Effector memory CD4-positive, alpha-beta T cell (primary cell): ENCODE results near the gene MPPE1.

Source experiments
- DNase-seq, 3 donors: peaks; one replicate each; pipeline ENCODE4 v3.0.0-alpha.2; 2020
- H3K27ac ChIP-seq: 2 replicates; pipeline ENCODE4 v1.7.0; 2013; ENCODE audit warnings: mild to moderate bottlenecking, low read length, moderate library complexity; ENCODE audit not compliant: insufficient read depth, poor library complexity, severe bottlenecking
- H3K27me3 ChIP-seq: replicated peaks from 2 replicates; pipeline ENCODE4 v1.7.0; 2013; ENCODE audit warnings: mild to moderate bottlenecking, low read length; ENCODE audit not compliant: insufficient read depth, control insufficient read depth, poor library complexity, severe bottlenecking
- H3K36me3 ChIP-seq: 2 replicates; pipeline ENCODE4 v1.7.0; 2013; ENCODE audit warnings: mild to moderate bottlenecking, low read length, moderate library complexity; ENCODE audit not compliant: control insufficient read depth, insufficient read depth
- H3K4me1 ChIP-seq: 2 replicates; pipeline ENCODE4 v1.7.0; 2013; ENCODE audit warnings: low read length, mild to moderate bottlenecking; ENCODE audit not compliant: control insufficient read depth, insufficient read depth, poor library complexity, severe bottlenecking
- H3K4me3 ChIP-seq: 2 replicates; pipeline ENCODE4 v1.7.0; 2013; ENCODE audit warnings: low read length, low read depth, mild to moderate bottlenecking; ENCODE audit not compliant: insufficient read depth, poor library complexity, severe bottlenecking
- H3K9me3 ChIP-seq: 2 replicates; pipeline ENCODE4 v1.7.0; 2013; ENCODE audit warnings: mild to moderate bottlenecking, low read length, moderate library complexity; ENCODE audit not compliant: control insufficient read depth
- total RNA-seq, 3 donors: gene quantifications; one replicate each; lab custom pipeline; 2026; lab: John Stamatoyannopoulos, UW

Gene MPPE1, protein sequence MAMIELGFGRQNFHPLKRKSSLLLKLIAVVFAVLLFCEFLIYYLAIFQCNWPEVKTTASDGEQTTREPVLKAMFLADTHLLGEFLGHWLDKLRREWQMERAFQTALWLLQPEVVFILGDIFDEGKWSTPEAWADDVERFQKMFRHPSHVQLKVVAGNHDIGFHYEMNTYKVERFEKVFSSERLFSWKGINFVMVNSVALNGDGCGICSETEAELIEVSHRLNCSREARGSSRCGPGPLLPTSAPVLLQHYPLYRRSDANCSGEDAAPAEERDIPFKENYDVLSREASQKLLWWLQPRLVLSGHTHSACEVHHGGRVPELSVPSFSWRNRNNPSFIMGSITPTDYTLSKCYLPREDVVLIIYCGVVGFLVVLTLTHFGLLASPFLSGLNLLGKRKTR
- total RNA-seq: 36.1 to 46.9 (median 37.7) reads per million in 3 donors

DNA sequence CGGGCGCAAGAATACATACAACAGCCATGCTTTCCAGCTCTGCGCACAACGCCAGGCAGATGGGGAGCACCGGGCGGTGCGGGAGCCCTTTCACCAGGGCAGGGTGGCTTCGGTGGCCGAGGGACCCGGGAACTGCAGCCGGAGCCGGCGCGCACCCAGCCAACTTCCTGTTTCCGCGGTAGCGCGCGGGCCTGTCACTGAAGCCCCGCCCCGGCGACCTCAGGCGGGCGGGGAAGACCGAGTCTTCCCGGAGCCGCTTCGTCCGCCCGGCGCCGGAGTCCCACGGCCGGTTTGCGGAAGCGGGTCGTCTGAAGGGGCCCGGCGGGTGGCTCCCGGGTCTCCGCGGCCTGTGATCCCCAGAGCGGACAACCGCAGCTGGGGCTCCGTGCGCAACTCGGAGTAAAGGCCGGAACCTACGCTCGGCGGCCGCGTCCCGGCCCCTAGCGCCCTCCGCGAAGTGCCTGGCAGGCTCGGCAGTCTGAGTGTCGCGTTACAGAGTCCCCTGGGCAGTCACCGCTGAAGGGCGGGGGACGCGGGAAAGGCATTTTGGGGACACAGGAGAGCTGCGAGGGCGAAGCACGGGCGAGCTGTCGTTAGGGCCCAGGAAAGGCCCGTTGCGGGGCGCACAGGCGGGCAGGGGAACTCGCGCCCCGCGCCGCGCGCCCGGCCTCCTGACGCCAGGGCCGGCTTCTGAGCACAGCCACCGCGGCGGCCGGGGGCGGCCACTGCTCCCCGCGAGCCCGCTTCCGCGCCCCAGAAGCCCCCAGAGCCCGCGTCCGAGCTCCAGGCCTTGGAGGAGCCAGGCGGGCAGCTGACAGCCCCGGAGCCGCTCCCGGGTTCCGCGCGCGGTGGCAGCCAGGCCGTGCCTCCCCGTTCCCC lies at the start of gene MPPE1:
MPPE1 (minus strand) TSS at position 136 of the 879 bp plus-strand sequence. CDS start 11,053 bp downstream, outside the sequence.
- peak; percentile 70 to 78 (median 75) for DNase-seq
- no peaks in the 10 kb centered on the region for H3K27me3 ChIP-seq
- peak within 1 kb of the TSS; percentile 83 for H3K4me3 ChIP-seq
- H3K27ac ChIP-seq: peak within 1 kb of the TSS; percentile 90
- peaks cover 8% of the 10 kb centered on the region for H3K4me1 ChIP-seq
- no peaks in the 10 kb centered on the region for H3K9me3 ChIP-seq
- peaks cover 8% of the 10 kb centered on the region for H3K36me3 ChIP-seq

DNA sequence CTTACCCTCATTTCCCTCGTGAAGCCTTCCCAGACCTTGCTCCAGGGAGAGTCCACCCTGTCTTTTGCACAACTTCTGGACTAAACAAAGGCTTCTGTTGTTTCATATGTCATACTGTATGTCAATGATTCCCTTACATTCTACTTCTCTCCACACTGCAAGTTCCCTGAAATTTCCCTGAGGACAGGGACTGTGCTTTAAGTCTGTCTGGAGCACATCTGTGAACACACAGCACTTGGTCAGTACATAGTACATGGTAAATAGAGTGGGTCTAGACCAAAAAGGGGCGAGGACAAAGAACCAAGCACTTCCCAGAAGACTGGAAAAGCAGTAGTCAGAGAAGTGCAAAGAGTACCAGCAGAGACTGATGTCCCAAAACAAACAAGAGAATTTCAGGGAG lies 49.5 kb upstream of the MPPE1 start:
- no peak for DNase-seq
- Histone ChIP-seq H3K36me3 (no peaks in the 10 kb centered on the region), H3K4me1 (no peaks in the 10 kb centered on the region), H3K9me3 (peaks cover 8% of the 10 kb centered on the region), H3K4me3 (no peak overlapping the region), H3K27me3 (no peaks in the 10 kb centered on the region), H3K27ac (no peak overlapping the region)

DNA sequence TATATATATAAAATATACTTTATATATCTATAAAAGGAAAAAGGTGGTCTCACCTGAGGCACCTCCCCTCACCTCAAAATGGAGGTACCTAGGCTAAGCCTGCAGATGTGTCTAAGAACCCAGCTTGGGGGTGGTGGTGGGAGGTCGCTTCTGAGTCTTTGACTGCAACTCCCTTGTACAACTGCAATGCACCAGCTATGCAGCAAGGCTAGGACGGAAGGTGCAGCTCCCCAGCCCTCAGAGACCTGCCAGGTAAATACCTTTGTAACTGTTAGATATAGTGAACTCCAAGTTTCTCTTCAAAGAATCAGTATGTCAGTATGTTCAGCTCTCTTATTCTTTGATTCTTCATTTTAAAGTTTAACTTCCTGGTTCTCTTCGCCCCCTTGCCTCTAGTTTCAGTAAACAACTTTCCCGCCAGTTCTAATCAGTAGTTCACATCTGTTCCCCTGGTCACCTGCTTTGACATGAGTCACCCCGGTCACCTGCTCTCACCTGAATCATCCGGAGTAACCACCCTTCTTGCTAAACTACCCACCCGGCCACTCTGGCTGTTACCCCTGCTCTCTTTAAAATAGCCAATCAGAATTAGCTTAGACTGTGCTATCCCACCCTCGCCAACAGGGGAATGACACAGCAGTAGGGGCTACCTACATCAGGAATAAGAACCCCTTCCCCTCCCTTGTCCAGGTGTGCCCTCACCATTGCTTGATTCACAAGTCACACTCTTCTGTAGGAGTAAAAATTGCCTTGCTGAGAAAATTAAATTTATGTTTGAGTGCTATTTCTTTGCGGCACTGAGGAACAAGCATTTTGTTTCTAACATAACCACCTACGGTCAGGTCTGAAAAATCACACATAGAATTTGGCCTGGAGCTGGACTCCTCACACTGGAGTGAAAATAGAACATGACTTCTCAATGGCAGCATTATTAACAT lies 48.5 kb upstream of the MPPE1 start:
- H3K27ac ChIP-seq: no peak overlapping the region

DNA sequence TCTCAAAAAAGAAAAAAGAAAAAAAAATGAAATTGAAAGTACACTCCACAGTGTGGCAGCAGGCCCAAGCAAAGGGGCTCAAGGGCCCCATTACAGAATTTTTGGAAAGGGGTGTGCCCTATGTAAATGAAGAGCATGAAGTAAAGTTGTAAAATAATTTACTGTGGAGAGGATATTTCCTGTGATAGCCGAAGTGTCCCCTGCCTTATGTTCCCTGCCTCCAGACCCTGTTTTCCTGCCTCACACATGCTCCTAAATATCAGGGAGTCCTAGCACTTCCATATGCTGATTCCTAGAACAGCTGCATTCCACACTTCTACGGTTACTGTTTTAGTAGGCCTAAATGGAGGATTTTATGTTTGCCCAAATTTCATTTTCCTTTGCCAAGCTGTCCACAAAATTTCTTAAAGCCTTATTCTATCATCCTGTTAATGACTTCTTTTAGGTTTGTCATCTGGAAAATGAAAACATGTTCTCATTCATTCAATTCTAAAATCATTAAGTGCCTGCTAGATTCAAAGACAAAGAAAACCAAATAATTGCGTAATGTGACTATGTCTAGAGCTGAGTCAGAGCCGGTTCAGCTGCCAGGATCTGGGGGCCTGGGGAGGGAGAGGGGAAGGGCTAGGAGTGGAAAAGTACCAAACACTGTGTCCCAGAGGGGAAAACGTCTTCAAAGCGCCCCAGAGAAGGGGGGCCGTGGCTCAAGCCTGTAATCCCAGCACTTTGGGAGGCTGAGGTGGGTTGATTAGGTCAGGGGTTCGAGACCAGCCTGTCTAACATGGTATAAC lies 47.3 kb upstream of the MPPE1 start:
- H3K27me3 ChIP-seq: no peaks in the 10 kb centered on the region
- no peak overlapping the region for H3K27ac ChIP-seq
- no peak overlapping the region for H3K4me3 ChIP-seq
- peaks cover 8% of the 10 kb centered on the region for H3K9me3 ChIP-seq
- no peaks in the 10 kb centered on the region for H3K4me1 ChIP-seq
- DNase-seq: no peak
- H3K36me3 ChIP-seq: no peaks in the 10 kb centered on the region

More for the DNA sequence above, 48.5 kb upstream of the MPPE1 start:
- DNase-seq: no peak
- Histone ChIP-seq H3K4me1 (no peaks in the 10 kb centered on the region), H3K9me3 (peaks cover 8% of the 10 kb centered on the region), H3K4me3 (no peak overlapping the region), H3K27me3 (no peaks in the 10 kb centered on the region), H3K36me3 (no peaks in the 10 kb centered on the region)

DNA sequence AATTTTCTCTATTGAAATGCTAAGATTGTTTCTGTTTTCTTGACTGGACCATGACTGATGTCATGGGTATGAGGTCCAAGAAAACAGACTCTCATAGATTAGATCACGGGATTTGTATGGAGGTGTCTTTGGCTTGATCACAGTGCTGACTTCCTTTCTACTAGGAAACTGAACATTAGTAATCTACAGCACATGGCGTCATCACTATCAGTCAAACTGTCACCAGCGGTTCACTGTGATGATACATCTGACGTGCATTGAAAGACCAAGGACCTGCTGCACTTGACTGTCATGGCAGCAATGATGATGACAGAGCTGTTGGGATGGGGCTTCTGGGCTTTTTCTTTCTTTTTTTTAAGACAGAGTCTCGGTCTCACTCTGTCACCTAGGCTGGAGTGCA lies 45.0 kb upstream of the MPPE1 start:
- DNase-seq: no peak
- H3K27me3 ChIP-seq: no peaks in the 10 kb centered on the region
- H3K4me1 ChIP-seq: no peaks in the 10 kb centered on the region
- no peaks in the 10 kb centered on the region for H3K36me3 ChIP-seq
- no peak overlapping the region for H3K4me3 ChIP-seq
- peaks cover 8% of the 10 kb centered on the region for H3K9me3 ChIP-seq
- no peak overlapping the region for H3K27ac ChIP-seq

DNA sequence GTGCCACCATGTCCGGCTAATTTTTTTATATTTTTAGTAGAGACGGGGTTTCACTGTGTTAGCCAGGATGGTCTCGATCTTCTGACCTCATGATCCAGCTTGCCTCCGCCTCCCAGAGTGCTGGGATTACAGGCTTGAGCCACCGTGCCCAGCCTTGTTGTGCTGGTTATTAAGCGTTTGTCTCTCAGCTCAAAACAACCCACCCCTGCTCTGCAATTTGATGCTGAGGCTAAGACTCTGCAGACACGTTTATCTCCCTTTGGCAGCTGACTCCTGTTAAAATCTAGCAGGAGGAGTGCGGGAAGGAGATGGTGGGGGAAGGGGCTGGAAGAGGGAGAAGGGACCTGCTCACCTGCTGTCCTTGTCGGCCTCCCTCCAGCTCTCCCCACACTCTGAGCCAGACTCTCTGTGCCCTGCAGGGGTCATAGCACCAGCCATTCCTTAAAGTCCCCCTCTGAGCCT lies 43.3 kb upstream of the MPPE1 start:
- Histone ChIP-seq H3K27me3 (no peaks in the 10 kb centered on the region), H3K4me1 (peaks cover 10% of the 10 kb centered on the region), H3K36me3 (no peaks in the 10 kb centered on the region), H3K27ac (no peak overlapping the region), H3K4me3 (no peak overlapping the region), H3K9me3 (no peaks in the 10 kb centered on the region)
- DNase-seq: no peak

DNA sequence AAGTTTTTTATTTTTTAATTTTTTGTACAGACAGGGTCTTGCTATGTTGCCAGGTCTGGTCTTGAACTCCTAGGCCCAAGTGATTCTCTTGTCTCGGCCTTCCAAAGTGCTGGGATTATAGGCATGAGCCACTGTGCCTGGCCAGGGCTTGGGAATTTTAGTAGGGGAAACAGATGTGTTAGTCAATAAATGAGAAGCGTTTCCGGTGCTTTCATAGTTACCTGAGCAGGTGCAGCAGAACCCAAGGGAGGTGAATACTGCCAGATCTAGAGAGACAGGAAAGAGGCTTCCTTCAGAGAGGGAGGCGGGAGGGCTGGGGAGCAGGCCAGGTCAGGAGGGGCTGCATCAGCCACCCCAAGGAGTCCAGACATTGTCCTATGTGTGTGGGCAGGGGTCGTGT lies 42.7 kb upstream of the MPPE1 start:
- H3K27me3 ChIP-seq: no peaks in the 10 kb centered on the region
- no peak overlapping the region for H3K4me3 ChIP-seq
- H3K9me3 ChIP-seq: no peaks in the 10 kb centered on the region
- DNase-seq: no peak
- no peaks in the 10 kb centered on the region for H3K36me3 ChIP-seq
- H3K27ac ChIP-seq: no peak overlapping the region
- H3K4me1 ChIP-seq: peaks cover 10% of the 10 kb centered on the region

DNA sequence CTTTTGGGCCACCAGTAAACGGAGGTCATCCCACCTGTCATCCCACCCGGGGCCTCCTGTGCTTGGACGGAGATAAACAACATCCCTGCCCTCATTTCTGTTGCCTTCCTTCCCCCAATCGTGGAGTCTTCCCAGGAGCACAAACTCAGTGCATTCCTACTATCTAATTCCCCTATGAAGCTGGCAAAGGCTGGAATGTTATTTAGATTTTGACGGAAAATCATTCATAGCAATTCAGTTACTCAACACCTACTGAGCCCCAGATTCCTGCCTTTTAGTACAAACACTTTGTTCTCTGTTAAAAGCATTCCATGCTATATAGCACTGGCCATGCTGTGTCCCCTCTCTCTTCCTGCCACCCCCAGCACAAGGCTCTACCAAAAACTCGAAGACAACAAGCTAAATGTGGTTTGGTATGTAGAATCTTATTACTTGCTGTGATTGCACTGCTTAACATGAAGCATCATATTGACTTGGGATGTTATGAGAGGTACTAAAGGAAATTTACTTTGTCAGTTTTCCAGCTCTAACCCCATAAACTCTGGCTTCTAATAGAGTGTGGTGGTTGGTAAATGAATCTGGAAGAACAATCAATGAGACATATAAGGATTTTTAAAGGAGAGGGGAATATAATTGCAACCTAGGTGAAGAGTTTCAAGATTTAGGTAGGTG lies 40.9 kb upstream of the MPPE1 start:
- Histone ChIP-seq H3K4me3 (no peak overlapping the region), H3K36me3 (no peaks in the 10 kb centered on the region), H3K4me1 (peaks cover 10% of the 10 kb centered on the region), H3K9me3 (no peaks in the 10 kb centered on the region), H3K27ac (no peak overlapping the region), H3K27me3 (no peaks in the 10 kb centered on the region)
- no peak for DNase-seq
